GM18870 (cell line): Measurements from ENCODE around the gene HOOK2.

Experiments
- ATAC-seq: cut with Tn5 transposase; IDR thresholded peaks from one replicate; pipeline ENCODE4 v1.9.1; 2021; ENCODE audit warnings: moderate library complexity; ENCODE audit not compliant: unreplicated experiment

The HOOK2 gene

DNA sequence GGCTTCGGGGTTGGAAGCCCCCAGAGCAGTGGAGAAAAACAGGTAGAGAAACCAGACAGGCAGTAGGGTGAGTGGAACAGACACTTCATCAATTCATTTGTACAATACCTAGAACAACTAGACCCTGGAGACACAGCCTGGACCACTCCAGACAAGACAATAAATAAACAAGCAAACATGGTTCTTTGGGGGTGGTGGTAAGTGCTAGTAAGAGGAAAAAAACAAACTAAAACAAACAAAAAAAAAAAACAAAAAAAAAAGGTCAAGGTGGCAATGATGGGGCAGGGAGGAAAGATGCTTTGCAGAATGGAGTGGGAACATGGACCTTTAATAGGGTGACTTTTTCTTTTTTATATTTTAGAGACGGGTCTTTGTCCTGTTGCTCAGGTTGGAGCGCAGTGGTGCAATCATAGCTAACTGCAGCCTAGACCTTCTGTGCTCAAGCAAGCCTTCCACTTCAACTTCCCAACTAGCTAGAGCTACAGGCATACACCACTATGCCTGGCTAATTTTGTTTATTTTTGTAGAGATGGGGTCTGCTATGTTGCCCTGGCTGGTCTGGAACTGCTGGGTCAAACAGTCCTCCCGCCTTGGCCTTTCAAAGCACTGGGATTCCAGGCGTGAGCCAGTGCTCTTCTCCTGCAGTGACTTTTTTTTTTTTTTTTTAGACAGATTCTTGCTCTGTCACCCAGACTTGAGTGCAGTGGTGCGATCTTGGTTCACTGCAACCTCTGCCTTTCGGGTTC is 19.0 kb upstream of the HOOK2 start:
- no peak for ATAC-seq

DNA sequence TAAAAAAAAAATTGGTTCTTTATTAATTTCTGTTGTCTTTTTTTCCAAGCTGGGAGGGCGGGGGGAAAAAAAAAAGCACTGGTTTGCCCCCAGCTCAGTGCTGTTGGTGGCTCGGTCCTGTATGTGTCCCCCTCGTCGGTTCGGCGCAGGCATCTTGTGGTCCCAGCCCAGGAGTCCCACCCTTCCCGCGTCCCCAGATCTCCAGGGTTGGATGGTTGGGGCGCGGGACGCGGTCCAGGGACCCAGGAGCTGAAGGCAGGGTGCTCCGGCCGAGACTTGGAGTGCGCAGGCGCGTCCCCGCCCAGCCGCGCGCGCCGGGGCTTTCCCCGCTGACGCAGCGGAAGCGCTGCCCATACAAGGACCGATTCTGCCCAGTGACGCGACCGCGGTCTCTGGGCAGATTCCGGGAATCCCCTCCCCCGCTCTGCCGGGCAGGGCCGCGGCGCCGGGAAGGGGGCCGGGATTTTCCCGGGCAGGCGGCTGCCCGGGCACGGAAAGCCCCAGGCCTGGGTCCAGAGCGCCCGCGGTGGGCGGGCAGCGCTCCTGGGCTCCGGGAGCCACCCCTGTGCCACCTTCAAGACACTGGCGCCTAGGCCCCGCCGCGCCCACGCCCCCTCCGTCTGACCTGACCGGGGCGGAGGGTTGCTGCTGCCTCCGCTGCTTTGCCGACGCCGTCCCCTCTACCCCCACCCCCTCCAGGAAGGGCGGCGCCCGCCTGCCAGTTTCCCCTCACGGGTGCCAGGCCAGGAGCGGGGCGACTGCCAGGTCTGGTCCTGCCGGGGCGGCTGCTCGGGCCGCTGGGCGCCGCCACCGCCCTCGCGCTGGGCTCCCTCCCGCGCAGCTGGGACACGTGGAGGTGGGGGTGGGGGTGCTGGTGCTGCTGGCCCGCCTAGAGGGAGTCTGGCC is 18.2 kb upstream of the HOOK2 start:
- no peak for ATAC-seq

DNA sequence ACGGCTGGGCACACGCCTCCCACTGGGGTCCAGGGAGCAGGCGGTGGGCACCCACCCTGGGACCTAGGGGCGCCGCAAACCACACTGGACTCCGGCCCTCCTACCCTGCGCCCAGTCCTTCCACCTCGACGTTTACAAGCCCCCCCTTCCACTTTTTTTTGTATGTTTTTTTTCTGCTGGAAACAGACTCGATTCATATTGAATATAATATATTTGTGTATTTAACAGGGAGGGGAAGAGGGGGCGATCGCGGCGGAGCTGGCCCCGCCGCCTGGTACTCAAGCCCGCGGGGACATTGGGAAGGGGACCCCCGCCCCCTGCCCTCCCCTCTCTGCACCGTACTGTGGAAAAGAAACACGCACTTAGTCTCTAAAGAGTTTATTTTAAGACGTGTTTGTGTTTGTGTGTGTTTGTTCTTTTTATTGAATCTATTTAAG is 17.5 kb upstream of the HOOK2 start:
- ATAC-seq, result no peak

DNA sequence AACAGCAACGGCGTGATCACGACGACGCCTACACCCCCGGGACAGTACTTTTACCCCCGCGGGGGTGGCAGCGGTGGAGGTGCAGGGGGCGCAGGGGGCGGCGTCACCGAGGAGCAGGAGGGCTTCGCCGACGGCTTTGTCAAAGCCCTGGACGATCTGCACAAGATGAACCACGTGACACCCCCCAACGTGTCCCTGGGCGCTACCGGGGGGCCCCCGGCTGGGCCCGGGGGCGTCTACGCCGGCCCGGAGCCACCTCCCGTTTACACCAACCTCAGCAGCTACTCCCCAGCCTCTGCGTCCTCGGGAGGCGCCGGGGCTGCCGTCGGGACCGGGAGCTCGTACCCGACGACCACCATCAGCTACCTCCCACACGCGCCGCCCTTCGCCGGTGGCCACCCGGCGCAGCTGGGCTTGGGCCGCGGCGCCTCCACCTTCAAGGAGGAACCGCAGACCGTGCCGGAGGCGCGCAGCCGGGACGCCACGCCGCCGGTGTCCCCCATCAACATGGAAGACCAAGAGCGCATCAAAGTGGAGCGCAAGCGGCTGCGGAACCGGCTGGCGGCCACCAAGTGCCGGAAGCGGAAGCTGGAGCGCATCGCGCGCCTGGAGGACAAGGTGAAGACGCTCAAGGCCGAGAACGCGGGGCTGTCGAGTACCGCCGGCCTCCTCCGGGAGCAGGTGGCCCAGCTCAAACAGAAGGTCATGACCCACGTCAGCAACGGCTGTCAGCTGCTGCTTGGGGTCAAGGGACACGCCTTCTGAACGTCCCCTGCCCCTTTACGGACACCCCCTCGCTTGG is 16.9 kb upstream of the HOOK2 start:
- ATAC-seq, result no peak

DNA sequence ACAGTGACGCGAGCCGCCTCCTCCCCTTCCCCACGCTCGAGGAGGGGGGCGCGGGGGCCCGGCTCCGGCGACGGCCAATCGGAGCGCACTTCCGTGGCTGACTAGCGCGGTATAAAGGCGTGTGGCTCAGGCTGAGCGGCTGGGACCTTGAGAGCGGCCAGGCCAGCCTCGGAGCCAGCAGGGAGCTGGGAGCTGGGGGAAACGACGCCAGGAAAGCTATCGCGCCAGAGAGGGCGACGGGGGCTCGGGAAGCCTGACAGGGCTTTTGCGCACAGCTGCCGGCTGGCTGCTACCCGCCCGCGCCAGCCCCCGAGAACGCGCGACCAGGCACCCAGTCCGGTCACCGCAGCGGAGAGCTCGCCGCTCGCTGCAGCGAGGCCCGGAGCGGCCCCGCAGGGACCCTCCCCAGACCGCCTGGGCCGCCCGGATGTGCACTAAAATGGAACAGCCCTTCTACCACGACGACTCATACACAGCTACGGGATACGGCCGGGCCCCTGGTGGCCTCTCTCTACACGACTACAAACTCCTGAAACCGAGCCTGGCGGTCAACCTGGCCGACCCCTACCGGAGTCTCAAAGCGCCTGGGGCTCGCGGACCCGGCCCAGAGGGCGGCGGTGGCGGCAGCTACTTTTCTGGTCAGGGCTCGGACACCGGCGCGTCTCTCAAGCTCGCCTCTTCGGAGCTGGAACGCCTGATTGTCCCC is 16.1 kb upstream of the HOOK2 start, which contains the start of gene JUNB:
JUNB (plus strand) TSS at position 142 of the 706 bp plus-strand sequence; CDS start at position 428, 286 bp downstream.
- peak; percentile 27 for ATAC-seq

DNA sequence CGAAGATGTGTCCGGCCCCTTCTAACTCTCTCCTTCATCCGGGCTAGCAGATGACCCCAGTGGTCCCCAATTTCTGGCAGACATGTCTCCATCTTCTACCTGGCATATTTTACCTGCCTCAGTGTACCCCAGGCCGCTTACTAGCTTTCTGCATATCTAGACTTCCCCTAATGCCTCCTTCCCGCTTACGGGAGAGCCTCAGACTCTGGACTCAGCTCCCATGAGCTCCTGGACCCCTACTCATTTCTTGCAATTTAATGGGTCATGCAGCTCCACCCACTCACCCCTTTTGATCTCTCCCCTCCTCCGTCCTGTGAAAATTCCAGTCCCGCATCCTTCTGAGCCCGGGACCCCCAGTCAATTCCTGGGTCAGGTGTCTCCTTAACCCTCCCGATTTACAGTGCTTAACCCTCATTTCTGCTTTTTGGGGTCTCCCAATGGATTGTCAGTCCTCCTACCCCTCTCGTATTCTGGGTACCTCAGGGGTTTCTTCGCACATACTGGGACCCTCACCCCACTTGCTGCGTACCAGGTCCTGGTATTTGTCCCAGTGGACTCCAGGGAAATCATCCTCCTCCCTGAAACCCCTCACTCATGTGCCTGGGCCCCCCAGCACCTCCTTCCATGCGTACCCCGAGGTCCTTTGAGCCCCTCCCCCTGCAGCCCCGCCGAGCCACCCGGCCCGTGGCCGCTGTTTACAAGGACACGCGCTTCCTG is 15.4 kb upstream of the HOOK2 start:
- ATAC-seq, result no peak

DNA sequence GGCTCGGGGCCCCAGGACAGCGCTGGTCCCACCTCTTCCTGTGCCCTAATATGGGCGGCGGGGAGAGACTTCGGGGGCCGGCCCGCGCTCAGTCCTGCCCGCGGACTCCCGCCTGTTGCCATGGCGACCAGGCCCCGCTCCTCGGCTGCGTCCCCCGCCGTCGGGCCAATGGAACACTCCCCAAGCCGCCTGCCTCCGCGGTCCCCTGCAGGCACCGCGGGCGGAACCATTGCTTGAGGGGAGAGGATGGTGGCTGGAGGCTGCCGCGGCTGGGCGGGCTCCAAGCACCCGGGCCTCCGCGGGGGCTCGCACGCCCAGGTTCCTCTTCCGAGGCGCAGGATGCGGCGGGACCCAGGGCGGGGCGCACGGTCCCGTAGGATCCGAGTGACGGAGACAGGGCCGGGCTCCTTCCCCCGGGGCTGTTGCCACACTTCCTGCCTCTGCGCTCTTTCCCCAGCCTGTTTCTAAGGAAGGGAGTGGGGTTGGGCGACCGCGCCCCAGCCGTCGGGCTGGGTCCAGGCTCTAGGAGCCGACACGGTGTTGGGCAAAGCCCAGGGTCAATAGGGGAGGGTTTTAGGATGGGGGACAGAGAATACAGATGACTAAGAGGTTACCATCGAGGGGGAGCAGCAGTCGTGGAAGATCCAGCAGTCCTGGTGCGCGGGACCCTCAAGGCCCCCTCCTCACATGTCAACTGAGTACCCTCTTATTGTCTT is 14.7 kb upstream of the HOOK2 start:
- ATAC-seq, result no peak

DNA sequence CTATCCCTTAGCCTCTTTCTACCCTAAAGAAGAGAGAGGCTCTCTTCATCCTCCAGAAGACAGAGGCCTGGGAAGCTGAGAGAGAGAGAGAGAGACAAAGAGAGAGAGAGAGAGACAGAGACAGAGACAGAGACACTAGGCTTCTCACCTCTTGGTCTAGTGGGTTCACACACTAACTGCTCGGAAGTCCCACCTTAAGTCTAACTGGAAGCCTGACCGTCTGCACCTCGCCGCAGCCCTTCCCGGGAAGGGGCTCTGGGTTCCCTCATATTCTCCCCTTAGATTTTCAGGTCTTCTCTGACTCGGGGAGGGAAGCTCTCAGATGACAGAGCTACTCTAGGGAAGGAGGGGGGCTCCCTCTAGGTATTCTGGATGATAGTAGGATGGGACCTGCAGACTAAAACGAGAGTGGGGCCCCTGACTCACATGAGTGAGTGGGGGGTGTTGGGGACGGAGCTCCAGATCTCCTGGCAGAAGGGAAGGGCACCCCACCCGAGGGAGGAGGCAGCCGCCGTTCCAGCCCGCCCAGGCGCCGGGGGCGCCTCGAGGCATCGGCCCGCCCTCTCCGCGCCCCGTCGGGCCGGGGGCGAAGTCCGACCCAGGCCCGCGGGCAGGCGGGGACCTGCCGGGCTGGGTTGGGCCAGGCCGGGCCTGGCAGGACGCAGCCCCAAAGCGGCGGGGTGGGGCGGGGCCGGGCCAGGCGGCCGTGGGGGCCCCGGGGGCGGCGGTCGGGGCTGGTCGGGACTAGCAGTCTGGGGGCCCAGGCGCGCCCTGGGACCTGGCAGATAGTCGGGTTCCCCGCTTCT is 13.9 kb upstream of the HOOK2 start:
- no peak for ATAC-seq

DNA sequence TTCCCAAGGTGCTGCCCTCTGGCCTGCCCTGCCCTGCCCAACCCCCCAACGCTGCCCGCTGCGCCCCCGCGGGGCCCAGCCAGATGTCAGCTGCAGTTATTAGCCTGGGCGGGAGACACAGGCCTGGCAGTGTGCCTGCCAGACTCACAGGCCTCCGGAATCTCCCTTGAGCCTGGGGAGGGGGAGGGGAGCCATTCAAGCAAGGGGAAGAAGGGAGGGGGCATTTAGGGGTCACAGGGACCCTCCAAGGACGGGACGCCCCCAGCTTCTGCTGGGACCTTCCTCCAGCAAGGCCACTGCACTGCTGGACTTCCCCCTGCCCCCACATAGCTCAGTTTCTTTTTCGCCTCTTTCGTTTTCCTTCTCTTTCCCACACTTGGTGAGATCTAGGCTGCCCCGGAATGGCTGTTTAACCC is 13.3 kb upstream of the HOOK2 start:
- ATAC-seq, result no peak

DNA sequence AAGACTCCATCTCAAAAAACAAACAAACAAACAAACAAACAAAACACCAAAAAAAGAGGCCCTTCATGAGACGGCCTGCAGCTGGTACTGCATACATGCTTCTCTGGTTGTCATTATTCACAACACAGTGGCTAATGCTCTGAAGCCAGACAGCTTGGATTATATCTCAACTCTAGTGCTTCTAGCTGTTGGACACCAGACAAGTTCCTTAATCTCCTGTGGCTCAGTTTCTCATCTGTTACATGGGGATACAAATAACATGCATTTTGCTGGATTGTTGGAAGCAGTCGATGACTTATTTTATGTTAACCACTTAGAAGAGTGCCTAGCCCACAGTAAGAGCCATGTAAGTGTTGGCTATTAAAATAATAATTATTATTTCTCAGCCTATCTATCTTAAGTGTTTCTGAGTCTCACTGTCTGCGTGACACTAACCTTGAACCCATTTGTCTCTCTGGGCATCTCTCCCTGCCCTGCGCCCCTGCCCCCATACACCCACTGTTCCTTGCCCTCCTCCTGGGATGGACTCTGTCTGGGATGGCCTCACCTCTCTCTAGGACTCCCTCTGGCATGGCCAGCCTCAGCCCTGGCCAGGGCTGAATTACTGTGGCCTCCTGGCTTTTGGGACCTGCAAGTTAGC is 12.8 kb upstream of the HOOK2 start:
- ATAC-seq, result no peak

DNA sequence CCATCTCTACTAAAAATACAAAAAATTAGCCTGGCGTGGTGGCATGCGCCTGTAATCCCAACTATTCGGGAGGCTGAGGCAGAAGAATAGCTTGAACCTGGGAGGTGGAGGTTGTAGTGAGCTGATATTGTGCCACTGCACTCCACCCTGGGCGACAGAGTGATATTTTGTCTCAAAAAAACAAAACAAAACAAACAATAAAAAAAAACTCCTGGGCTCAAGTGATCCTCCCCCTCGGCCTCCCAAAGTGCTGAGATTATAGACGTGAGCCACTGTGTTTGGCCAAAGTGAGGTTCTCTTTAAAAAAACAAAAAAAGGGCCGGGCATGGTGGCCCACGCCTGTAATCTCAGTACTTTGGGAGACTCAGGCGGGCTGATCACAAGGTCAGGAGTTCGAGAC is 12.1 kb upstream of the HOOK2 start:
- ATAC-seq, result no peak

DNA sequence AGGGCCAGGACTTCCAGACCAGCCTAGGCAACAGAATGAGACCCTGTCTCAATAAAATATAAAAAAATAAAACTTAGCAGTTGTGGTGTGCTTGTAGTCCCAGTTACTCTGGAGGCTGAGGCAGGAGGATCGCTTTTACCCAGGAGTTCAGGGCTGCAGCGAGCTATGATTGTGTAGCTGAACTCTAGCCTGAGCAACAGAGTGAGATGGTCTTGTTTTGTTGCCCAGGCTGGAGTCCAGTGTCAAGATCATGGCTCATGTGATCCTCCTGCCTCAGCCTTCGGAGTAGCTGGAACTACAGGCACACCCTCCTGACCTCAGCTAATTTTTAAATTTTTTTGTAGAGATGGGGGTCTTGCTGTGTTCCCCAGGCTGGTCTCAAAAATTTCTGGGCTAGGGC is 11.6 kb upstream of the HOOK2 start:
- ATAC-seq, result no peak

DNA sequence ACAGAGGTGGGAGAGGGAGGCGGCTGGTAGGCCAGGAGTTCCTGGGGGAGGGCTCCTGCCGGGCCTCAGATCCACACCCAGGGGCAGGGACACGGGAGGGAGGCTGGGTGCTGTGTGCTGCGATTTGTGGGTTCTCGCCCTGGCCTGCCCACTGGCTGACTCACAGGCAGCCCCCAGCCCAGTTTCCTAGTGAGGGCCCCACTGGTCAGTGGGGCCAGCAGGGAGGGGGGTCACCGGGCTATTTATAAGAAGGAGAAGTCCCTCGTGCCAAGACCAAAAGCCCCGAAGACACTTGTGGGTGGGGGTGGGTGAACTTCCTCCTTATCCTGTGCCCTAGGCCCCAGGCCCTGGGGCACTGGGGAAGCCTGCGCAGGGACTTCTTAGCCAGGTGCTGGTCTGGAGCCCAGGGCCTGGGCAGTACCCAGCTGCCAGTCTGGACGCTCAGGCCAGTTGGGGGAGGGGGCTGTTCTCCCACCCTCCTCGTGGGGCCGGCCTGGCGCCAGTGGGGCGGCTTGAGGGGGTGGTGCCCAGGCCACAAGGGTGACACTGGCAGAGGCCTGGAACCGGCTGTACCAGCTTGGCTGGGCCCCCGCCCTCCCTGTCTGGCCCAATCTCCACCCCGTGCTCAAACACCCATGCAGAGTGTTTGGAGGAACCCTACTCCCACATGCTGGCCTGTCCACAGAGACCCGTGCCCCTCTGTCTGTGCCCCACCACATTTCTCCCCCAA is 11.0 kb upstream of the HOOK2 start:
- ATAC-seq, result no peak

DNA sequence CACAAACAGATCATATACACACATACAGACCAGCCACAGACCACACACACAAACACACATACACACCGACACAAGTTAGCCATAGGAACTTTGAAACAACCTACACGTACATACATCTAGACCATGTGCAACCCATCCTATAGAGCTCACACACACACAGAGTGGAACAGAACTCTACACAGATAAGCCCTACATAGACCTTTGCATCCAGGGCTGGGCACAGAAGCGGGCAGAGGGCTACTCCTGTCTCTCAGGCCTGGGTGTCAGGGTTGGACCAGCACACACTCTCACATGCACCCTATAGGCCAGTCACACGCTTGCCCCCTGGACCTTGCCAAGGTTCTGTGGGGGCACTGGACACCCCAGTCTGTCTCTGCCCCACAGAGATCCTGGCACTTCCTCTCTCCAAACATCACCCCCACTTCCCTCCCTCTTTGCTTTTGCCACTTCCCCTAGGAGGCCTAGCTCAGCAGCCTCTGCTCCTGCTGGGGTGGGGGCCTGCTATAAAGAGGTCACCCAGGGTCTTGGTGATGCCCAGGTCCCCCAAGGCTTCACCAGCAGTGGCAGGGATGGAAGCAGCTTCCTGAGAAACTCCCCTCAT is 10.2 kb upstream of the HOOK2 start:
- no peak for ATAC-seq

DNA sequence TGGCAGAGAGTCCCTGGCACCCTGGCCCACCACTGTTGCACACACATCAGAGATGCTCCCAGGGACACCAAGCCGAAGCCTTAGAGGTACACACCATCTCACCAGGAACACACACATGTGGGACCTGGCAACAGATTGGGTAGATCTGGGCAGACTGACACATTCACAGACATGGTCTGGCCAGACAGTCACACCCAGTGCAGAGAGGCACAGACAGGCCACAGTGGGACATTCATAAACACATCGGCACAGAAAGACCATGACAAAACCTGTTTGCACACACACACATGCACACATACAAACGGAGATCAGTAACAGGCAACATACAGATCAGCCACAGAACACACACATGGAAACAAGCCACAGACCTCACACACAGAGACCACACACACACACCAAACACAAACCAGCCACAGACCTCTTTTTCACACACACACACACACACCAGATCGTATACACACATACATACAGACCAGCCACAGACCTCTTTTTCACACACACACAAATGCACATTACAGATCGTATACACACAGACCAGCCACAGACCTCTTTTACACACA is 9.6 kb upstream of the HOOK2 start:
- no peak for ATAC-seq

DNA sequence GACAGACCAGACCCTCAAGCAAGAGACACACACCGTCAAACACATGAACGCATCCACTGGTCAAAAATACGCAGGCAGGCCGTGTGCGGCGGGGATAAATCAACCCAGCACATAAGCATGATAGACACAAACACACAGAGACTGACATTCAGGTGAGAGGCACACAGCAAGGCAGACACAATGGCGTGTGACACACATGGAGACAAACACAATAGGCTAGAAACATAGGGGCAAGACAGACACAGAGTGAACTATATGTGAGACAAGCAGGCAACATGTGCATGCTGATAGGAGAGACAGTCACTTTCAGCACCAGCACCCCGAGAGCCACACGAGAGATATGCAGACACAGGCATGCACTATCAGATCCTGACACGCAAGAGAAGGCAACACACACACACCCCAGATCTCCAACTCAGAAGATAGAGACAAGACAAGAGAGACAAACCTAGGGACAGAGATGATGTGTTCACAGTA is 9.1 kb upstream of the HOOK2 start:
- no peak for ATAC-seq
